Adrenal gland (tissue), 12 donors: ENCODE data around the gene ODAD3. TPM values are rescaled to one million over a fixed set of nuclear protein-coding genes. Genes with fewer than 3 reads are reported as not detected.
"Not testable (repeated sequence)": the region's sequence is repeated elsewhere in the genome, so short reads cannot be mapped to it uniquely, and the experiment has no call there.

Source experiments
- DNase-seq, 7 donors: peaks; one replicate each; pipeline ENCODE4 v3.0.0-alpha.2; 2019 to 2020
- H3K27ac ChIP-seq, 5 donors: fragments of 200-600 bp; sonication (generic) in 4 of 5; 1 replicate in 3 of 5; 2 replicates in 2 of 5; pipeline versions ENCODE4 v1.5.1 to v1.8.0; 2016 to 2020; ENCODE audit warnings: mild to moderate bottlenecking in 1 of 5
- H3K27me3 ChIP-seq: fragments of 200-600 bp; 2 replicates; pipeline ENCODE4 v1.8.0; 2021
- H3K36me3 ChIP-seq, 2 donors: fragments of 200-600 bp; replicated peaks in 1 of 2; 1 replicate in 1 of 2; 2 replicates in 1 of 2; pipeline versions ENCODE4 v1.5.1 to v1.8.0; 2018 to 2022
- H3K4me1 ChIP-seq, 2 donors: fragments of 200-600 bp; replicated peaks in 1 of 2; 1 replicate in 1 of 2; 2 replicates in 1 of 2; pipeline versions ENCODE4 v1.5.1 to v1.8.0; 2018 to 2021
- H3K4me3 ChIP-seq, 4 donors: fragments of 200-600 bp; sonication (generic) in 3 of 4; one replicate each; pipeline ENCODE4 v1.5.1; 2016 to 2018
- H3K9me3 ChIP-seq, 3 donors: fragments of 200-600 bp; sonication (generic) in 1 of 3; replicated peaks in 1 of 3; 1 replicate in 2 of 3; 2 replicates in 1 of 3; pipeline versions ENCODE4 v1.5.1 to v1.8.0; 2016 to 2021
- POLR2A ChIP-seq, 2 donors: fragments of 450-650 bp; IDR thresholded peaks; one replicate each; pipeline ENCODE4 v1.6.1; 2017; ENCODE audit warnings: antibody characterized with exemption in 2 of 2, mild to moderate bottlenecking in 2 of 2, moderate library complexity in 1 of 2
- WGBS, 4 donors: extraction: QIAGEN DNeasy Blood & Tissue Kit in 2 of 4; methylation state at CpG; one replicate each; pipeline versions ENCODE4 v1.1.5 to v1.1.7; 2013 to 2017; 5-methylcytosine and 5-hydroxymethylcytosine counted together
- intact Hi-C, 2 donors: fragments of 100-400 bp; cut with DNase I; formaldehyde crosslinking; loops; one replicate each; pipeline versions ENCODE4 v1.14.1 to v1.15.0; 2022 to 2023
- polyA plus RNA-seq, 3 donors: library from polyadenylated mRNA; stranded (reverse); fragments of 200-250 nt in 2 of 3; fragments of 350-450 nt in 1 of 3; fragmentation: Illumina TruSeq in 1 of 3; extraction: RNeasy Lipid Tissue Mini Kit (QIAGEN cat#74804) in 1 of 3; gene quantifications; one replicate each; pipeline ENCODE4 v1.2.3, GENCODE V29; 2013 to 2014
- total RNA-seq, 9 donors: library from RNA; depleted of rRNA in 4 of 9; stranded (reverse); fragments of >200 nt in 4 of 9; fragments of 120-200 nt in 1 of 9; fragmentation: NEBNext Ultra II Directional in 1 of 9; extraction: Animal tissue kit (Norgen Biotek cat#: 25700) in 1 of 9; gene quantifications; one replicate each; pipeline versions ENCODE4 v1.1.0 to v1.2.4, GENCODE V29; 2013 to 2023
- TF ChIP-seq, protein P1 (sequence below), 6 experiments: fragments of 450-650 bp in 4 of 6; fragments of 200-600 bp in 2 of 6; sonication (generic) in 1 of 6; IDR thresholded peaks; 1 replicate in 5 of 6; 2 replicates in 1 of 6; pipeline versions ENCODE4 v1.5.1 to v1.8.0; 2016 to 2021; ENCODE audit warnings: antibody characterized with exemption in 6 of 6, mild to moderate bottlenecking in 2 of 6, moderate library complexity in 1 of 6
- donor health status: healthy with polysubstance abuse.
- donor health status: Bipolar disorder and iron deficiency.
- donor health status: DM: yes; HTN: yes; CAD: no.
- donor health status: DM: no; HTN: no; CAD: no.
- donor health status: DM: no; HTN: no; CAD: no.
- donor health status: DM: yes; HTN: yes; CAD: no.

ODAD3 gene
- total and polyA plus RNA-seq, 12 donors = 0.69 to 7.9 (median 3.3) TPM

DNA sequence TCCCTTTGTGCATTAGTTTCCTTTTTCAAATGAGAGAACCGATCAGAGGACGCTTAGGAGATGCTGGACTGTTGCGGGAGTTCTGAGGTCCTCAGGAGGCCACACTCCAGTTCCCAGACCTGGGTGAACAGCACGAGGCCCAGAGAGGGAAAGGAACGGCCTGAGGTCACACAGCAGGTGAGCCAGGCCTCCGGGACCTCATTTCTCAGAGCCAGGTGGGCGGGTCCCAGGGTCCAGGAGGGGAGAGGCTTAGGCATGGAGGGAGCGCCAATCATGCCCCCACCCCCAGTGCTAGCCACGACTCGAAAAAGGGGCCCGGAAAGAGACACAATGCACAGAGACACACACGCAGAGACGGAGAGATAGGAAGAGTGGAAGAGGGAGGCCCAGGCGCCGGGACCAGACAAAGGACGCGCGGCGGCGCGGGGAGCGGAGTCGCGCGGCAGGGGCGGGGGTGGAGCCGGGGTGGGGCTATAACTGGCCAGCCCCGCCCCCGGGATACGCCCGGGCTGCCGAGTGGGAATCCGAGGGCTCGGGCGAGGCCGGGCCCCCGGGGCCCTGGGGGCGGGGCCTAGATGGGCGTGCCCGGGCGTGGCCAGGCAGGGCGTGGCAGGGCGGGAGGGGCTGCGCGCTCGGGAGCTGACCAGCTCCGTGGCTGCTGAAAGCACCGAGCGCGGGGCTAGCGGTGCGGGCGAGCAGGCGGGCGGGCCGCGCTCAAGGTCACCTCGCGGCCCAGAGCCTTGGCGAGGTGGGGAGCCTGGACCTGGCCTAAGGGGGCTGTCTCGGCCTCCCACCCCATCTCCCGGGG, 44.4 kb upstream of the ODAD3 start:
- TF ChIP-seq, protein P1, sequence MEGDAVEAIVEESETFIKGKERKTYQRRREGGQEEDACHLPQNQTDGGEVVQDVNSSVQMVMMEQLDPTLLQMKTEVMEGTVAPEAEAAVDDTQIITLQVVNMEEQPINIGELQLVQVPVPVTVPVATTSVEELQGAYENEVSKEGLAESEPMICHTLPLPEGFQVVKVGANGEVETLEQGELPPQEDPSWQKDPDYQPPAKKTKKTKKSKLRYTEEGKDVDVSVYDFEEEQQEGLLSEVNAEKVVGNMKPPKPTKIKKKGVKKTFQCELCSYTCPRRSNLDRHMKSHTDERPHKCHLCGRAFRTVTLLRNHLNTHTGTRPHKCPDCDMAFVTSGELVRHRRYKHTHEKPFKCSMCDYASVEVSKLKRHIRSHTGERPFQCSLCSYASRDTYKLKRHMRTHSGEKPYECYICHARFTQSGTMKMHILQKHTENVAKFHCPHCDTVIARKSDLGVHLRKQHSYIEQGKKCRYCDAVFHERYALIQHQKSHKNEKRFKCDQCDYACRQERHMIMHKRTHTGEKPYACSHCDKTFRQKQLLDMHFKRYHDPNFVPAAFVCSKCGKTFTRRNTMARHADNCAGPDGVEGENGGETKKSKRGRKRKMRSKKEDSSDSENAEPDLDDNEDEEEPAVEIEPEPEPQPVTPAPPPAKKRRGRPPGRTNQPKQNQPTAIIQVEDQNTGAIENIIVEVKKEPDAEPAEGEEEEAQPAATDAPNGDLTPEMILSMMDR (IDR thresholded peaks at IDR 0.05) = no peak
- TF ChIP-seq POLR2A (IDR thresholded peaks at IDR 0.05) = no peak
- no peaks in the 10 kb centered on the region for H3K36me3 ChIP-seq
- WGBS, 4 donors = 19 to 76% (median 24%) methylated on average over 7 to 62 of the region's 62 CpGs
- H3K9me3 ChIP-seq = no peaks in the 10 kb centered on the region
- peaks cover 16% of the 10 kb centered on the region for H3K27me3 ChIP-seq
- DNase-seq = peak in 3 of 7 donors; percentile 42 to 63 (median 52)
- intact Hi-C loops = no loop called here
- peaks cover 8 to 31% of the 10 kb centered on the region in 2 donors for H3K4me1 ChIP-seq
- peak overlapping the region in 1 of 4 donors; percentile 28 for H3K4me3 ChIP-seq
- H3K27ac ChIP-seq = no peak overlapping the region

GRCh38 chr19:11478167-11479089, 43.5 kb upstream of the ODAD3 start:
- Histone ChIP-seq H3K27ac (no peak overlapping the region), H3K4me3 (no peak overlapping the region), H3K9me3 (no peaks in the 10 kb centered on the region), H3K27me3 (peaks cover 16% of the 10 kb centered on the region), H3K36me3 (no peaks in the 10 kb centered on the region), H3K4me1 (peaks cover 8 to 31% of the 10 kb centered on the region in 2 donors)
- intact Hi-C loops = no loop called here
- DNase-seq = no peak
- WGBS, 4 donors = 55 to 68% (median 61%) methylated on average over 16 to 19 of the region's 19 CpGs
- no peak for TF ChIP-seq POLR2A (IDR thresholded peaks at IDR 0.05)
- TF ChIP-seq, protein P1 (IDR thresholded peaks at IDR 0.05) = no peak

GRCh38 chr19:11475861-11476260, 40.9 kb upstream of the ODAD3 start:
- TF ChIP-seq, protein P1 (IDR thresholded peaks at IDR 0.05) = no peak
- TF ChIP-seq POLR2A (IDR thresholded peaks at IDR 0.05) = no peak
- 82 to 84% (median 83%) methylated on average over 8 of the region's 8 CpGs for WGBS, 4 donors
- Histone ChIP-seq H3K36me3 (no peaks in the 10 kb centered on the region), H3K4me3 (no peak overlapping the region), H3K27me3 (peaks cover 9% of the 10 kb centered on the region), H3K27ac (no peak overlapping the region), H3K4me1 (peaks cover 8 to 13% of the 10 kb centered on the region in 2 donors), H3K9me3 (no peaks in the 10 kb centered on the region)
- DNase-seq = no peak
- intact Hi-C loops = no loop called here

- DNase-seq, H3K27me3 ChIP-seq, H3K27ac ChIP-seq, H3K9me3 ChIP-seq, H3K4me3 ChIP-seq, intact Hi-C loops, H3K36me3 ChIP-seq: not testable (repeated sequence)
- H3K4me1 ChIP-seq = peaks cover 8 to 13% of the 10 kb centered on the region in 2 donors
- WGBS, 4 donors = 77 to 91% (median 89%) methylated on average over 3 of the region's 3 CpGs
Measured at GRCh38 chr19:11475343-11475742, 40.4 kb upstream of the ODAD3 start.
